BLaER1 treated with 17β-estradiol and CSF1 and Interleukin-3, amounts not matched to agents 10 nM and 100 nM (cell line): ENCODE results near the gene SLC25A17.
A peak's percentile ranks its signal among the peaks of the same experiment; 100 is the strongest.
"Not testable (repeated sequence)": the region's sequence is repeated elsewhere in the genome, so short reads cannot be mapped to it uniquely, and the experiment has no call there.

ENCODE experiments used
- H3K27ac ChIP-seq, 11 experiments: shearing (Covaris generic); formaldehyde crosslinking; 2 replicates each; pipeline ENCODE4 v1.8.1; 2022
- H3K27me3 ChIP-seq, 11 experiments: shearing (Covaris generic); formaldehyde crosslinking; 2 replicates each; pipeline ENCODE4 v1.8.1; 2022
- H3K36me3 ChIP-seq, 11 experiments: shearing (Covaris generic); formaldehyde crosslinking; 2 replicates each; pipeline ENCODE4 v1.8.1; 2022
- H3K4me1 ChIP-seq, 10 experiments: shearing (Covaris generic); formaldehyde crosslinking; 2 replicates each; pipeline ENCODE4 v1.8.1; 2022
- H3K4me2 ChIP-seq, 11 experiments: shearing (Covaris generic); formaldehyde crosslinking; 2 replicates each; pipeline ENCODE4 v1.8.1; 2022
- H3K4me3 ChIP-seq, 10 experiments: shearing (Covaris generic); formaldehyde crosslinking; 2 replicates each; pipeline ENCODE4 v1.8.1; 2022
- H3K9ac ChIP-seq, 11 experiments: shearing (Covaris generic); formaldehyde crosslinking; 2 replicates each; pipeline ENCODE4 v1.8.1; 2022
- H3K9me3 ChIP-seq, 11 experiments: shearing (Covaris generic); formaldehyde crosslinking; replicated peaks in 1 of 11; 2 replicates each; pipeline ENCODE4 v1.8.1; 2022
- H4K20me1 ChIP-seq, 11 experiments: shearing (Covaris generic); formaldehyde crosslinking; 2 replicates each; pipeline ENCODE4 v1.8.1; 2022
- Cebpa-rat ChIP-seq, 11 experiments: shearing (Covaris generic); IDR thresholded peaks; 2 replicates each; pipeline ENCODE4 v1.8.1; 2022

Gene SLC25A17

GRCh38 chr22:40855979-40856512 lies 36.9 kb upstream of the SLC25A17 start:
- Histone ChIP-seq H4K20me1 (peaks cover 39 to 48% (median 46%) of the 10 kb centered on the region in 11 experiments), H3K9me3 (no peaks in the 10 kb centered on the region), H3K4me2 (peak overlapping the region; percentile 88 to 99 (median 93)), H3K27ac (peak overlapping the region; percentile 91 to 98 (median 96)), H3K4me1 (peaks cover 38 to 55% (median 45%) of the 10 kb centered on the region in 10 experiments), H3K9ac (peak overlapping the region; percentile 85 to 97 (median 93)), H3K27me3 (no peaks in the 10 kb centered on the region), H3K4me3 (peak overlapping the region; percentile 83 to 97 (median 92)), H3K36me3 (peaks cover 9 to 54% (median 36%) of the 10 kb centered on the region in 11 experiments; a peak in 20 of 22 replicates)
- TF ChIP-seq Cebpa-rat (IDR thresholded peaks at IDR 0.05) = no peak

- H3K36me3 ChIP-seq = peaks cover 9 to 54% (median 39%) of the 10 kb centered on the region in 11 experiments
- H3K4me2 ChIP-seq = peak overlapping the region; percentile 88 to 99 (median 93)
- H3K27ac ChIP-seq = peak overlapping the region; percentile 91 to 98 (median 96)
- peak overlapping the region; percentile 85 to 97 (median 93) for H3K9ac ChIP-seq
- H4K20me1 ChIP-seq = peaks cover 42 to 54% (median 53%) of the 10 kb centered on the region in 11 experiments
- no peak for TF ChIP-seq Cebpa-rat (IDR thresholded peaks at IDR 0.05)
- H3K4me1 ChIP-seq = peaks cover 38 to 55% (median 45%) of the 10 kb centered on the region in 10 experiments
- H3K4me3 ChIP-seq = peak overlapping the region; percentile 83 to 97 (median 92)
- H3K9me3 ChIP-seq = no peaks in the 10 kb centered on the region
- no peaks in the 10 kb centered on the region for H3K27me3 ChIP-seq
These were observed 36.2 kb upstream of the SLC25A17 start for GRCh38 chr22:40855071-40855978.

GRCh38 chr22:40853961-40854360 lies 34.8 kb upstream of the SLC25A17 start:
- Histone ChIP-seq H3K27ac (peak overlapping the region in 4 of 11 experiments; percentile 17 to 98 (median 94); a peak in 6 of 22 replicates), H3K4me1 (peaks cover 36 to 51% (median 43%) of the 10 kb centered on the region in 10 experiments)

GRCh38 chr22:40853333-40853732 lies 34.2 kb upstream of the SLC25A17 start:
- Histone ChIP-seq H3K4me1 (peaks cover 30 to 45% (median 37%) of the 10 kb centered on the region in 10 experiments), H3K9ac (peak overlapping the region in 10 of 11 experiments; percentile 39 to 97 (median 92); a peak in 12 of 22 replicates), H3K36me3 (peaks cover 29 to 66% (median 55%) of the 10 kb centered on the region in 11 experiments), H3K27me3 (no peaks in the 10 kb centered on the region), H3K9me3 (no peaks in the 10 kb centered on the region), H3K27ac (peak overlapping the region in 1 of 11 experiments; percentile 91; a peak in 1 of 22 replicates), H4K20me1 (peaks cover 46 to 74% (median 71%) of the 10 kb centered on the region in 11 experiments), H3K4me2 (peak overlapping the region; percentile 88 to 99 (median 93)), H3K4me3 (peak overlapping the region in 1 of 10 experiments; percentile 83; a peak in 2 of 20 replicates)
- no peak for TF ChIP-seq Cebpa-rat (IDR thresholded peaks at IDR 0.05)

More at GRCh38 chr22:40853961-40854360, 34.8 kb upstream of the SLC25A17 start:
- Histone ChIP-seq H3K4me3 (peak overlapping the region in 8 of 10 experiments; percentile 7 to 97 (median 92); a peak in 9 of 20 replicates), H3K4me2 (peak overlapping the region; percentile 88 to 99 (median 93); a peak in 21 of 22 replicates), H3K9ac (peak overlapping the region; percentile 39 to 97 (median 92); a peak in 18 of 22 replicates), H3K27me3 (no peaks in the 10 kb centered on the region), H3K36me3 (peaks cover 23 to 60% (median 48%) of the 10 kb centered on the region in 11 experiments), H4K20me1 (peaks cover 46 to 68% (median 65%) of the 10 kb centered on the region in 11 experiments), H3K9me3 (no peaks in the 10 kb centered on the region)
- TF ChIP-seq Cebpa-rat (IDR thresholded peaks at IDR 0.05) = no peak

- Histone ChIP-seq H3K36me3 (peaks cover 99 to 100% (median 100%) of the 10 kb centered on the region in 11 experiments), H4K20me1 (peaks cover 29 to 100% (median 87%) of the 10 kb centered on the region in 11 experiments; a peak in 21 of 22 replicates)
- not testable (repeated sequence) for H3K4me3 ChIP-seq, H3K9me3 ChIP-seq, H3K27ac ChIP-seq, H3K4me1 ChIP-seq, H3K4me2 ChIP-seq, H3K9ac ChIP-seq, H3K27me3 ChIP-seq
These were observed 26.7 kb upstream of the SLC25A17 start for GRCh38 chr22:40845816-40846215.

GRCh38 chr22:40844951-40845350 lies 25.8 kb upstream of the SLC25A17 start:
- Histone ChIP-seq H3K36me3 (peaks cover 99 to 100% (median 100%) of the 10 kb centered on the region in 11 experiments), H4K20me1 (peaks cover 27 to 100% (median 87%) of the 10 kb centered on the region in 11 experiments; a peak in 20 of 22 replicates), H3K4me1 (no peaks in the 10 kb centered on the region), H3K4me2 (no peak overlapping the region), H3K27me3 (no peaks in the 10 kb centered on the region), H3K4me3 (no peak overlapping the region), H3K9me3 (no peaks in the 10 kb centered on the region), H3K27ac (no peak overlapping the region), H3K9ac (no peak overlapping the region)
- no peak for TF ChIP-seq Cebpa-rat (IDR thresholded peaks at IDR 0.05)

GRCh38 chr22:40838486-40838885 lies 19.3 kb upstream of the SLC25A17 start:
- H3K9me3 ChIP-seq = no peaks in the 10 kb centered on the region
- H3K4me3 ChIP-seq = no peak overlapping the region
- H3K4me1 ChIP-seq = no peaks in the 10 kb centered on the region
- no peak overlapping the region for H3K9ac ChIP-seq
- no peak for TF ChIP-seq Cebpa-rat (IDR thresholded peaks at IDR 0.05)
- H3K27me3 ChIP-seq = no peaks in the 10 kb centered on the region
- H3K4me2 ChIP-seq = no peak overlapping the region
- H3K36me3 ChIP-seq = peaks cover 97 to 100% (median 100%) of the 10 kb centered on the region in 11 experiments
- H3K27ac ChIP-seq = no peak overlapping the region
- H4K20me1 ChIP-seq = peaks cover 37 to 98% (median 86%) of the 10 kb centered on the region in 11 experiments; a peak in 20 of 22 replicates

- Histone ChIP-seq H3K4me2 (no peak overlapping the region), H4K20me1 (peaks cover 19 to 84% (median 59%) of the 10 kb centered on the region in 11 experiments; a peak in 20 of 22 replicates), H3K27ac (no peak overlapping the region), H3K9ac (no peak overlapping the region), H3K27me3 (no peaks in the 10 kb centered on the region), H3K36me3 (peaks cover 95 to 100% (median 99%) of the 10 kb centered on the region in 11 experiments), H3K4me1 (no peaks in the 10 kb centered on the region), H3K4me3 (no peak overlapping the region), H3K9me3 (no peaks in the 10 kb centered on the region)
- TF ChIP-seq Cebpa-rat (IDR thresholded peaks at IDR 0.05) = no peak
These were observed 15.5 kb upstream of the SLC25A17 start for GRCh38 chr22:40834619-40835018.

- Histone ChIP-seq H3K9me3 (no peaks in the 10 kb centered on the region), H3K4me3 (no peak overlapping the region), H4K20me1 (peaks cover 0 to 31% (median 12%) of the 10 kb centered on the region in 11 experiments; a peak in 8 of 22 replicates), H3K4me1 (no peaks in the 10 kb centered on the region), H3K4me2 (no peak overlapping the region), H3K27me3 (no peaks in the 10 kb centered on the region), H3K9ac (no peak overlapping the region), H3K27ac (no peak overlapping the region), H3K36me3 (peaks cover 89 to 100% (median 98%) of the 10 kb centered on the region in 11 experiments)
- TF ChIP-seq Cebpa-rat (IDR thresholded peaks at IDR 0.05) = no peak
These were observed 10.0 kb upstream of the SLC25A17 start for GRCh38 chr22:40829131-40829530.
